HG02763 (cell line): ENCODE data around the gene SLC4A7.
"Not testable (repeated sequence)": the region's sequence is repeated elsewhere in the genome, so short reads cannot be mapped to it uniquely, and the experiment has no call there.

Source experiments
- ATAC-seq: cut with Tn5 transposase; IDR thresholded peaks from one replicate; pipeline ENCODE4 v1.9.1; 2021; ENCODE audit warnings: mild to moderate bottlenecking, moderate library complexity; ENCODE audit not compliant: unreplicated experiment

Gene SLC4A7

GRCh38 chr3:27438352-27438751, 45.8 kb downstream of the SLC4A7 start:
- ATAC-seq: not testable (repeated sequence)

- no peak for ATAC-seq
These were observed 53.1 kb downstream of the SLC4A7 start for GRCh38 chr3:27431116-27431515.

- no peak for ATAC-seq
These were observed 54.3 kb downstream of the SLC4A7 start for GRCh38 chr3:27429909-27430308.

GRCh38 chr3:27428446-27428845, 55.7 kb downstream of the SLC4A7 start:
- ATAC-seq: no peak

- no peak for ATAC-seq
These were observed 57.3 kb downstream of the SLC4A7 start for GRCh38 chr3:27426926-27427325.

- no peak for ATAC-seq
These were observed 58.2 kb downstream of the SLC4A7 start for GRCh38 chr3:27425896-27426565.

GRCh38 chr3:27424812-27425521, 59.2 kb downstream of the SLC4A7 start:
- ATAC-seq: not testable (repeated sequence)

- ATAC-seq: no peak
These were observed 60.7 kb downstream of the SLC4A7 start for GRCh38 chr3:27423463-27423862.

GRCh38 chr3:27422617-27423016, 61.6 kb downstream of the SLC4A7 start:
- no peak for ATAC-seq

GRCh38 chr3:27415202-27415601, 69.0 kb downstream of the SLC4A7 start:
- no peak for ATAC-seq

- peak; percentile 75 for ATAC-seq
These were observed 91.1 kb downstream of the SLC4A7 start for GRCh38 chr3:27392950-27393679.

GRCh38 chr3:27392414-27392813, 91.8 kb downstream of the SLC4A7 start:
- not testable (repeated sequence) for ATAC-seq

- ATAC-seq: no peak
These were observed 92.4 kb downstream of the SLC4A7 start for GRCh38 chr3:27391796-27392195.

GRCh38 chr3:27387625-27388024, 96.6 kb downstream of the SLC4A7 start:
- no peak for ATAC-seq

GRCh38 chr3:27385504-27385903, 98.7 kb downstream of the SLC4A7 start:
- no peak for ATAC-seq

- ATAC-seq: no peak
These were observed 100.0 kb downstream of the SLC4A7 start for GRCh38 chr3:27384191-27384590.

- no peak for ATAC-seq
These were observed 103.5 kb downstream of the SLC4A7 start for GRCh38 chr3:27380433-27381357.

GRCh38 chr3:27378331-27378730, 105.9 kb downstream of the SLC4A7 start:
- ATAC-seq: no peak

- no peak for ATAC-seq
These were observed 107.9 kb downstream of the SLC4A7 start for GRCh38 chr3:27376109-27376772.
